H9 (cell line): Measurements from ENCODE around the gene PHACTR2. TPM values are rescaled to one million over a fixed set of nuclear protein-coding genes. Genes with fewer than 3 reads are reported as not detected.
"Not testable (repeated sequence)": the region's sequence is repeated elsewhere in the genome, so short reads cannot be mapped to it uniquely, and the experiment has no call there.

ENCODE experiments used
- DNase-seq: peaks from one replicate; pipeline ENCODE4 v3.0.0-alpha.2; 2017
- H2AFZ ChIP-seq: one replicate; pipeline ENCODE4 v1.6.1; 2013; ENCODE audit warnings: mild to moderate bottlenecking, low read length, control low read depth, moderate library complexity
- H2AK5ac ChIP-seq: 2 replicates; pipeline ENCODE4 v1.6.1; 2013; ENCODE audit warnings: low read length, control low read depth, mixed read lengths; ENCODE audit not compliant: insufficient read length
- H2BK120ac ChIP-seq: one replicate; pipeline ENCODE4 v1.6.1; 2013; ENCODE audit warnings: low read depth, mild to moderate bottlenecking, low read length, control low read depth, inconsistent platforms; ENCODE audit not compliant: poor library complexity, severe bottlenecking
- H2BK12ac ChIP-seq: 2 replicates; pipeline ENCODE4 v1.6.1; 2013; ENCODE audit warnings: low read length, control low read depth, mixed read lengths, low read depth; ENCODE audit not compliant: insufficient read length
- H2BK15ac ChIP-seq: 2 replicates; pipeline ENCODE4 v1.6.1; 2013; ENCODE audit warnings: low read depth, low read length, control low read depth
- H2BK20ac ChIP-seq: one replicate; pipeline ENCODE4 v1.6.1; 2013; ENCODE audit warnings: low read depth, mild to moderate bottlenecking, low read length, control low read depth, inconsistent platforms; ENCODE audit not compliant: poor library complexity, severe bottlenecking
- H2BK5ac ChIP-seq: 2 replicates; pipeline ENCODE4 v1.6.1; 2013; ENCODE audit warnings: low read length, control low read depth, mixed read lengths; ENCODE audit not compliant: insufficient read length
- H3K14ac ChIP-seq: 2 replicates; pipeline ENCODE4 v1.6.1; 2013; ENCODE audit warnings: low read length, control low read depth; ENCODE audit not compliant: insufficient read depth
- H3K18ac ChIP-seq: 2 replicates; pipeline ENCODE4 v1.6.1; 2013; ENCODE audit warnings: low read depth, mild to moderate bottlenecking, mixed read lengths, low read length, control low read depth; ENCODE audit not compliant: insufficient read length
- H3K23ac ChIP-seq: 2 replicates; pipeline ENCODE4 v1.6.1; 2013; ENCODE audit warnings: low read length, control low read depth, mixed read lengths, low read depth; ENCODE audit not compliant: insufficient read length
- H3K23me2 ChIP-seq: 2 replicates; pipeline ENCODE4 v1.6.1; 2013; ENCODE audit warnings: low read depth, mild to moderate bottlenecking, mixed read lengths, low read length, control low read depth; ENCODE audit not compliant: insufficient read length, poor library complexity, severe bottlenecking
- H3K27ac ChIP-seq: 2 replicates; pipeline ENCODE4 v1.5.1; 2013; ENCODE audit warnings: low read length, control low read depth, mixed read lengths, low read depth; ENCODE audit not compliant: insufficient read length
- H3K27me3 ChIP-seq: 2 replicates; pipeline ENCODE4 v1.6.1; 2013; ENCODE audit warnings: low read length, control low read depth, inconsistent platforms; ENCODE audit not compliant: insufficient read depth
- H3K4ac ChIP-seq: 2 replicates; pipeline ENCODE4 v1.6.1; 2013; ENCODE audit warnings: low read depth, mild to moderate bottlenecking, control low read depth, inconsistent platforms, low read length, moderate library complexity
- H3K4me1 ChIP-seq: 2 replicates; pipeline ENCODE4 v1.6.1; 2013; ENCODE audit warnings: low read length, control low read depth, inconsistent platforms; ENCODE audit not compliant: insufficient read depth
- H3K4me2 ChIP-seq: 2 replicates; pipeline ENCODE4 v1.6.1; 2013; ENCODE audit warnings: low read length, control low read depth, mixed read lengths; ENCODE audit not compliant: insufficient read length, insufficient read depth
- H3K56ac ChIP-seq: 2 replicates; pipeline ENCODE4 v1.6.1; 2013; ENCODE audit warnings: low read depth, mild to moderate bottlenecking, mixed read lengths, low read length, control low read depth; ENCODE audit not compliant: insufficient read length
- H3K79me1 ChIP-seq: 2 replicates; pipeline ENCODE4 v1.6.1; 2013; ENCODE audit warnings: low read depth, mild to moderate bottlenecking, moderate library complexity, low read length, control low read depth, inconsistent platforms; ENCODE audit not compliant: insufficient read depth, poor library complexity, severe bottlenecking
- H3K79me2 ChIP-seq: 2 replicates; pipeline ENCODE4 v1.6.1; 2013; ENCODE audit warnings: low read length, control low read depth, inconsistent platforms; ENCODE audit not compliant: insufficient read depth
- H3K9ac ChIP-seq: 2 replicates; pipeline ENCODE4 v1.6.1; 2013; ENCODE audit warnings: low read length, control low read depth, mixed read lengths; ENCODE audit not compliant: insufficient read length; ENCODE audit errors: extremely low read depth
- H3K9me3 ChIP-seq: one replicate; pipeline ENCODE4 v1.6.1; 2013; ENCODE audit warnings: low read depth, low read length, inconsistent platforms; ENCODE audit not compliant: control insufficient read depth
- H3T11ph ChIP-seq: one replicate; pipeline ENCODE4 v1.6.1; 2013; ENCODE audit warnings: mild to moderate bottlenecking, low read length, control low read depth, inconsistent platforms
- H4K20me1 ChIP-seq: one replicate; pipeline ENCODE4 v1.6.1; 2013; ENCODE audit not compliant: control insufficient read depth, insufficient read length, insufficient read depth
- H4K5ac ChIP-seq: 2 replicates; pipeline ENCODE4 v1.6.1; 2013; ENCODE audit warnings: low read depth, mild to moderate bottlenecking, mixed read lengths, low read length, control low read depth; ENCODE audit not compliant: insufficient read length
- H4K8ac ChIP-seq: replicated peaks from 2 replicates; pipeline ENCODE4 v1.6.1; 2013; ENCODE audit warnings: low read length, control low read depth, mixed read lengths, low read depth; ENCODE audit not compliant: insufficient read length
- H4K91ac ChIP-seq: 2 replicates; pipeline ENCODE4 v1.6.1; 2013; ENCODE audit warnings: low read depth, mild to moderate bottlenecking, moderate library complexity, mixed read lengths, low read length, control low read depth; ENCODE audit not compliant: insufficient read length
- H3K27ac Mint-ChIP-seq, 3 experiments: 2 replicates in 2 of 3; 3 replicates in 1 of 3; pipeline ENCODE4 v1.8.0; 2020 to 2021; ENCODE audit warnings: mixed read lengths in 3 of 3, mild to moderate bottlenecking in 1 of 3, moderate library complexity in 1 of 3
- H3K27me3 Mint-ChIP-seq: 2 replicates; pipeline ENCODE4 v1.8.0; 2021; ENCODE audit warnings: low read depth, mild to moderate bottlenecking, moderate library complexity, mixed read lengths
- H3K36me3 Mint-ChIP-seq, 3 experiments: 2 replicates in 2 of 3; 3 replicates in 1 of 3; pipeline ENCODE4 v1.8.0; 2020 to 2021; ENCODE audit warnings: low read depth in 3 of 3, mixed read lengths in 3 of 3; ENCODE audit not compliant: insufficient read depth in 1 of 3
- H3K4me1 Mint-ChIP-seq, 2 experiments: 2 replicates each; pipeline ENCODE4 v1.8.0; 2020; ENCODE audit warnings: mixed read lengths in 2 of 2
- H3K4me3 Mint-ChIP-seq, 2 experiments: 2 replicates in 1 of 2; 3 replicates in 1 of 2; pipeline ENCODE4 v1.8.0; 2020 to 2021; ENCODE audit warnings: mild to moderate bottlenecking in 2 of 2, mixed read lengths in 2 of 2, moderate library complexity in 1 of 2
- H3K9me3 Mint-ChIP-seq, 2 experiments: 2 replicates in 1 of 2; 3 replicates in 1 of 2; pipeline ENCODE4 v1.8.0; 2020; ENCODE audit warnings: mild to moderate bottlenecking in 2 of 2, mixed read lengths in 2 of 2, moderate library complexity in 1 of 2
- CTCF ChIP-seq: fragments of 200-600 bp; sonication (generic); conservative IDR thresholded peaks from 3 replicates; pipeline ENCODE4 v1.8.0; 2021; ENCODE audit warnings: antibody characterized with exemption, mild to moderate bottlenecking
- WGBS: extraction: QIAGEN DNeasy Blood & Tissue Kit; methylation state at CpG from one replicate; pipeline ENCODE4 v1.1.7; 2013; ENCODE audit warnings: missing lambda C conversion rate, low lambda C conversion rate, mixed read lengths; ENCODE audit not compliant: insufficient read length; ENCODE audit errors: extremely low coverage; 5-methylcytosine and 5-hydroxymethylcytosine counted together
- total RNA-seq: library from RNA; stranded (reverse); gene quantifications from 2 replicates; pipeline ENCODE4 v1.2.1, GENCODE V29; 2021

Gene PHACTR2
- total RNA-seq, 1 experiment from 2014 or later = 131 TPM

GRCh38 chr6:143629104-143630080 lies 48.4 kb upstream of the PHACTR2 start:
- no peaks in the 10 kb centered on the region for H4K20me1 ChIP-seq
- H3K18ac ChIP-seq = no peak overlapping the region
- Mint-ChIP-seq H3K9me3 (no peaks in the 10 kb centered on the region; a peak in 1 of 5 replicates), H3K36me3 (no peaks in the 10 kb centered on the region), H3K27ac (no peak overlapping the region), H3K27me3 (no peaks in the 10 kb centered on the region), H3K4me3 (no peak overlapping the region), H3K4me1 (peaks cover 2 to 3% of the 10 kb centered on the region in 2 experiments; a peak in 3 of 4 replicates)
- no CpG with 5 or more reads among the region's 12 CpGs for WGBS
- H3K79me2 ChIP-seq = no peaks in the 10 kb centered on the region
- H4K5ac ChIP-seq = peak overlapping the region; percentile 55
- H3K56ac ChIP-seq = no peak overlapping the region
- no peak overlapping the region for H3T11ph ChIP-seq
- H2BK20ac ChIP-seq = no peak overlapping the region
- no peak overlapping the region for H3K9ac ChIP-seq
- H2BK12ac ChIP-seq = no peak overlapping the region
- H3K14ac ChIP-seq = no peak overlapping the region
- H2AFZ ChIP-seq = no peak overlapping the region
- H3K27ac ChIP-seq = peak overlapping the region; percentile 52
- TF ChIP-seq CTCF = no peak
- no peak overlapping the region for H3K23ac ChIP-seq
- no peaks in the 10 kb centered on the region for H3K79me1 ChIP-seq
- H3K4me2 ChIP-seq = no peak overlapping the region
- no peak overlapping the region for H2AK5ac ChIP-seq
- H3K4ac ChIP-seq = no peak overlapping the region
- no peak overlapping the region for H4K91ac ChIP-seq
- H2BK5ac ChIP-seq = no peak overlapping the region
- H2BK120ac ChIP-seq = no peak overlapping the region
- no peak overlapping the region for H2BK15ac ChIP-seq
- 0 out of 2 replicates have a peak, but pooled peaks cover under 1% of the 10 kb centered on the region for H3K4me1 ChIP-seq
- H3K27me3 ChIP-seq = no peaks in the 10 kb centered on the region
- no peaks in the 10 kb centered on the region for H3K23me2 ChIP-seq
- no peaks in the 10 kb centered on the region for H3K9me3 ChIP-seq
- H4K8ac ChIP-seq = no peak overlapping the region
- no peak for DNase-seq

GRCh38 chr6:143631196-143631595 lies 46.6 kb upstream of the PHACTR2 start:
- not testable (repeated sequence) for H2BK120ac ChIP-seq, H4K8ac ChIP-seq, H2BK20ac ChIP-seq, H3K14ac ChIP-seq, H2BK5ac ChIP-seq, H2BK15ac ChIP-seq, H2BK12ac ChIP-seq, H3K79me1 ChIP-seq, H4K91ac ChIP-seq, H4K5ac ChIP-seq, H3K27ac Mint-ChIP-seq, H3K9ac ChIP-seq, H3K56ac ChIP-seq, H3K4me1 Mint-ChIP-seq, H2AK5ac ChIP-seq, H2AFZ ChIP-seq, H3T11ph ChIP-seq, H3K36me3 Mint-ChIP-seq, H3K23ac ChIP-seq, H3K4ac ChIP-seq, H3K4me2 ChIP-seq, H3K4me1 ChIP-seq, H3K4me3 Mint-ChIP-seq, H3K18ac ChIP-seq, H4K20me1 ChIP-seq, H3K27me3 ChIP-seq, DNase-seq, H3K27ac ChIP-seq, H3K23me2 ChIP-seq, H3K27me3 Mint-ChIP-seq, H3K9me3 Mint-ChIP-seq, H3K79me2 ChIP-seq, H3K9me3 ChIP-seq
- WGBS = no CpG with 5 or more reads among the region's 4 CpGs
